Common myeloid progenitor, CD34-positive (primary cell): ENCODE measurements around the gene CCDC183.
"Not testable (repeated sequence)": the region's sequence is repeated elsewhere in the genome, so short reads cannot be mapped to it uniquely, and the experiment has no call there.

Source experiments
- CTCF ChIA-PET: fragments of 350-600 bp; sonication (Branson Sonifier 250); formaldehyde crosslinking; loops from one replicate; lab custom pipeline; 2021; ENCODE audit warnings: antibody characterized with exemption; lab: Charles Lee
- POLR2A ChIA-PET: fragments of 350-600 bp; sonication (Branson Sonifier 250); formaldehyde crosslinking; loops from one replicate; lab custom pipeline; 2021; ENCODE audit warnings: antibody characterized with exemption; lab: Charles Lee
- DNase-seq, 3 donors: peaks; one replicate each; pipeline versions ENCODE4 v3.0.0 to v3.0.0-alpha.2; 2013
- H3K27ac ChIP-seq, 2 experiments: 1 replicate in 1 of 2; 2 replicates in 1 of 2; pipeline ENCODE4 v1.7.0; 2013; ENCODE audit warnings: inconsistent platforms in 2 of 2, low read length in 2 of 2, mild to moderate bottlenecking in 2 of 2, low read depth in 1 of 2, moderate library complexity in 1 of 2; ENCODE audit not compliant: severe bottlenecking in 2 of 2, insufficient read depth in 1 of 2, poor library complexity in 1 of 2
- H3K27me3 ChIP-seq, 5 experiments: replicated peaks in 2 of 5; 1 replicate in 3 of 5; 2 replicates in 2 of 5; pipeline versions ENCODE4 v1.6.1 to v1.7.0; 2013; ENCODE audit warnings: low read length in 4 of 5, mild to moderate bottlenecking in 2 of 5, moderate library complexity in 2 of 5, inconsistent platforms in 1 of 5; ENCODE audit not compliant: insufficient read depth in 5 of 5, control insufficient read depth in 4 of 5
- H3K36me3 ChIP-seq, 4 experiments: 1 replicate in 2 of 4; 2 replicates in 2 of 4; pipeline versions ENCODE4 v1.6.1 to v1.7.0; 2013; ENCODE audit warnings: low read length in 3 of 4, control low read depth in 1 of 4, mild to moderate bottlenecking in 1 of 4; ENCODE audit not compliant: control insufficient read depth in 4 of 4, insufficient read depth in 4 of 4
- H3K4me1 ChIP-seq, 4 experiments: 1 replicate in 3 of 4; 2 replicates in 1 of 4; pipeline versions ENCODE4 v1.6.1 to v1.7.1; 2013; ENCODE audit warnings: low read length in 3 of 4, mild to moderate bottlenecking in 3 of 4, control low read depth in 1 of 4, inconsistent platforms in 1 of 4, moderate library complexity in 1 of 4; ENCODE audit not compliant: control insufficient read depth in 4 of 4, insufficient read depth in 4 of 4; ENCODE audit errors: control extremely low read depth in 1 of 4
- H3K4me3 ChIP-seq, 7 experiments: 1 replicate in 4 of 7; 2 replicates in 3 of 7; pipeline versions ENCODE4 v1.5.1 to v1.7.0; 2013; ENCODE audit warnings: mild to moderate bottlenecking in 7 of 7, low read length in 6 of 7, moderate library complexity in 6 of 7, inconsistent platforms in 2 of 7, low read depth in 2 of 7, control low read depth in 1 of 7; ENCODE audit not compliant: insufficient read depth in 4 of 7, control insufficient read depth in 1 of 7; ENCODE audit errors: extremely low read depth in 1 of 7
- H3K9me3 ChIP-seq, 5 experiments: 1 replicate in 4 of 5; 2 replicates in 1 of 5; pipeline versions ENCODE4 v1.6.1 to v1.7.1; 2013; ENCODE audit warnings: low read length in 4 of 5, mild to moderate bottlenecking in 2 of 5, inconsistent platforms in 1 of 5, low read depth in 1 of 5, moderate library complexity in 1 of 5; ENCODE audit not compliant: control insufficient read depth in 4 of 5, insufficient read depth in 2 of 5; ENCODE audit errors: control extremely low read depth in 1 of 5
- WGBS: methylation state at CpG from one replicate; pipeline ENCODE4 v1.1.5; 2013; ENCODE audit not compliant: insufficient coverage; 5-methylcytosine and 5-hydroxymethylcytosine counted together

The CCDC183 gene

DNA sequence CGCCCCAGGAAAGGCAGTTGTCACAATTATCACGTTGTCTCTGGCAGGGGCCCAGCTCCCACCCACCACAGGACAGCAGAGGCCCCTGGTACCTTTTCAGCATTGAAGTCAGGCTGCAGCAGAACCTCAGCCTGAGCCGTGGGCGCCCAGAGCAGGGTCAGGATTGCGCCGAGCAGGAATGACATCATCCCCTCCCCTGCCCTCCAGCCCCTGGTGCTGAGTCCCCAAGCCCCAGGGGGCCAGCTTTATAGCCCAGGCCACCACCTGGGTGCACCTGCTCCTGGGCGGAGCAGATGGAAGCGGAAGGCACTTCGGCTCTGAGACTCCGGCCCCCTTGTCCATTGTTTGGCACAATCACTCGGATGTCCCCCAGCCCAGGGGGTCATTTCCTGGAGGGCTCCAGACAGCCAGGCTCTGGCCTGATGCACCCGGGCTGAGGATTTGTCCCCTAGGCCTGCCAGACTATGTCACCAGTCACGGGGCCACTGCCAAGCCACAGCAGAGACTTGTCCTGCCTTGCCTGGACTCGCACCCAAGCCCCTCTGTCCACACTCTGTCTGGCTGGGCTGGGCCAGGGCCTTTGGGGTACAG is 31.7 kb upstream of the CCDC183 start, which contains the start of gene LCN15:
Gene LCN15, minus strand, starts transcription at position 218 of the 591 bp plus-strand sequence. Its CDS starts 30 bp downstream, at position 188.
- Histone ChIP-seq H3K36me3 (no peaks in the 10 kb centered on the region), H3K27me3 (no peaks in the 10 kb centered on the region), H3K4me1 (peaks cover 0 to 8% (median 5%) of the 10 kb centered on the region in 4 experiments), H3K4me3 (peak within 1 kb of the TSS in 2 of 7 experiments; percentile 19 to 28), H3K9me3 (no peaks in the 10 kb centered on the region), H3K27ac (no peak within 1 kb of the TSS)
- 91% methylated on average over 13 of the region's 14 CpGs for WGBS
- ChIA-PET CTCF (interaction anchor here (0.9 to 1.6 kb wide), 7 partner anchors 8 to 37 kb away, joined by 3 to 6 read pairs (median 3); no protein-coding TSS in a partner anchor), POLR2A (no interaction called here)
- no peak for DNase-seq

DNA sequence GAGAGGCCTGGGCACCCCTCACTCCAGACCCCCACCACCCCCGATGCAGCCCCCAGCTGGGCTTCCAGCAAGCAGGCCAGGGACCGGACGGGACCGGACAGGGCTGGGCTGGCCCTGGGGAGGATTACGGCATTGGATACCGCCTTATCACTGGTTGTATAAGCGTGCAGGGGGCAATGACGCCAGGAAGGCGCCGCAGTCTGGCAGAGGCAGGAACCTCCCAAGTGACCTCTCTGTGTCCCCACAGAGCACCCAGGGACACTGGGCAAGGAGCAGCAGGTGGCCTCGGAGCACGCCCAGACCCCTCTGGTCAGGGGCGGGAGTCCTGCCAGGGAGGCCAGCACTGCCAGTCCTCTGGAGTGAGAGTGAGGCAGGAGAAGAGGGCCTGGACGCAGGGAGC is 31.1 kb upstream of the CCDC183 start:
- no peak for DNase-seq
- Histone ChIP-seq H3K27ac (no peak overlapping the region), H3K36me3 (no peaks in the 10 kb centered on the region), H3K9me3 (no peaks in the 10 kb centered on the region), H3K4me3 (no peak overlapping the region), H3K27me3 (no peaks in the 10 kb centered on the region), H3K4me1 (peaks cover 0 to 12% (median 7%) of the 10 kb centered on the region in 4 experiments)
- CTCF ChIA-PET = interaction anchor here (0.9 to 10.8 kb wide), 5 partner anchors 13 to 38 kb away, joined by 3 to 75 read pairs (median 3); no protein-coding TSS in a partner anchor
- POLR2A ChIA-PET = no interaction called here
- WGBS = 96% methylated on average over 13 of the region's 14 CpGs

DNA sequence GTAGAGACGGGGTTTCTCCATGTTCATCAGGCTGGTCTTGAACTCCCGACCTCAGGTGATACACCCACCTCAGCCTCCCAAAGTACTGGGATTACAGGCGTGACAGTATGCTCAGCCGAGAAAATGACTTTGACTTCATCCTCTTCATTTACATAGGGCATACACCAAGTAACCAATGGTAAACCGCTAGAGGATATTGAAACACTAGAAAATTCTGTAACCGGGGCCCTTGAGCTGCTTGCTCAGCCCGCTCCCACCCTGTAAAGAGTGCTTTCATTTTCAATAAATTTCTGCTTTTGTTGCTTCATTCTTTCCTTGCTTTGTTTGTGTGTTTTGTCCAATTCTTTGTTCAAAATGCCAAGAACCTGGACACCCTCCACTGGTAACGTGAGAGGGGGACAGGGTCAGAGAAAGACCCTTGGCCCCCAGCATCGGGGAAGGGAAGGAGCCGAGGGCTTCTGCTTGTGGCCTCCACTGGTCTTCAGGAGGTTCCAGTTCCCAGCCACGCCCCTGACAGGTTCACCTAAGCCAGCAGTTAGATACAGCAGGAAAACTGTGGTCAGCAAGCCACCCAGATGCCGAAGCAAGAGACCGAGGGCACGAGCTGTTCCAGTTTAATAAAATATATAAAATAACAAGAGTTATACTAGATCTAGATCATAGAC is 30.3 kb upstream of the CCDC183 start:
- POLR2A ChIA-PET, H3K4me3 ChIP-seq, H3K27me3 ChIP-seq, H3K27ac ChIP-seq, H3K36me3 ChIP-seq, DNase-seq, H3K9me3 ChIP-seq: not testable (repeated sequence)
- H3K4me1 ChIP-seq = peaks cover 0 to 12% (median 7%) of the 10 kb centered on the region in 4 experiments
- CTCF ChIA-PET = interaction anchor here (1.4 to 10.8 kb wide), 6 partner anchors 8 to 35 kb away, joined by 3 to 75 read pairs (median 9); partner anchors contain the start of gene LCN8
- WGBS = 85% methylated on average over 11 of the region's 14 CpGs

DNA sequence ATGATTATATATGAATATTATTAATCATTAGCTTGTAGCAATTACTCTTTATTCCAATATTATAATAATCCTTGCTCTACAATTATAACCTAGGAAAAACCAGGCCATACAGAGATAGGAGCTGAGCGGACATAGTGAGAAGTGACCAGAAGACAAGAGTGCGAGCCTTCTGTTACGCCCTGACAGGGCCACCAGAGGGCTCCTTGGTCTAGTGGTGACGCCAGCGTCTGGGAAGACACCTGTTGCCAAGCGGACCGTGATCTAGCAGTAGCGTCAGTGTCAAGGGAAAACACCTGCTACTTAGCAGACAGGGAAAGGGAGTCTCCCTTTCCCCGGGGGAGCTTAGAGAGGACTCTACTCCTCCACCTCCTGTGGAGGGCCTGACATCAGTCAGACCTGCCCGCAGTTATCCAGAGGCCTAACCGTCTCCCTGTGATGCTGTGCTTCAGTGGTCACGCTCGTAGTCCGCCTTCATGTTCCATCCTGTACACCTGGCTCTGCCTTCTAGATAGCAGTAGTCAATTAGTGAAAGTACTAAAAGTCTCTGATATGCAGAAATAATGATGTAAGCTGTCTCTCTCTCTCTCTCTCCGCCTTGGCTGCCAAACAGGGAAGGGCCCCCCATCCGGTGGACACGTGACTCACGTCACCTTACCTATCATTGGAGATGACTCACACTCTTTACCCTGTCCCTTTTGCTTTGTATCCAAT is 29.6 kb upstream of the CCDC183 start:
- peak; percentile 37 to 69 (median 65) for DNase-seq
- H3K4me3 ChIP-seq, POLR2A ChIA-PET, H3K36me3 ChIP-seq, H3K9me3 ChIP-seq, H3K27ac ChIP-seq, H3K27me3 ChIP-seq: not testable (repeated sequence)
- 49% methylated on average over 10 of the region's 18 CpGs for WGBS
- peaks cover 0 to 12% (median 6%) of the 10 kb centered on the region in 4 experiments for H3K4me1 ChIP-seq
- CTCF ChIA-PET = interaction anchor here (1.4 to 10.8 kb wide), 6 partner anchors 8 to 36 kb away, joined by 3 to 75 read pairs (median 9); partner anchors contain the start of gene LCN8

DNA sequence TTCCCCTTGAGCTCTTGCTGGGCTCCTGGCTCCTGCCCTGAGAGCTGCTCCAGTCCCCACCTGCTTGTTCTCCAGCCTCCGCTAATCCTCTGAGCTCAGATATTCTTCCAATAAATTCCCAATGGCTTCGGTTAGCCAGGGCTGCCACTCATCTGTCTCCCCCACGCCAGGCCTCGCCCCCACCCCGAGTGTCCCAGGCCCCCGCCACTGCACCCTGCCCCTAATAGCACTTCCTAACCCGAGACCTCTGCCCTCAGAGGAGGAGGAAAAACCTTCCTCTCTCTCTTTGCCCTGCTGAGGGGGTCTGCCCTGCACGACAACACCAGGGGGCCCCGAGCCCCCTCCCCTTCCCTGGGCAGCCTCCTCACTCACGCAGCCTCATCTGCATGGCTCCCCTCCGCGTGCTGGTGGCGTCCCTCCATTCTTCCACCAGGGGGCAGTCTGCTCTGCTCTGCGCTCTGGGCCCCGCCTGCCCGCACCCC is 26.4 kb upstream of the CCDC183 start:
- CTCF ChIA-PET = interaction anchor here (0.6 to 10.8 kb wide), 5 partner anchors 9 to 24 kb away, joined by 3 to 75 read pairs (median 6); no protein-coding TSS in a partner anchor
- peaks cover 0 to 4% (median 0%) of the 10 kb centered on the region in 5 experiments for H3K9me3 ChIP-seq
- WGBS = 34% methylated on average over 4 of the region's 16 CpGs
- DNase-seq = peak; percentile 51 to 66 (median 64)
- no peak overlapping the region for H3K4me3 ChIP-seq
- POLR2A ChIA-PET = no interaction called here
- H3K36me3 ChIP-seq = no peaks in the 10 kb centered on the region
- H3K27me3 ChIP-seq = no peaks in the 10 kb centered on the region
- H3K27ac ChIP-seq = no peak overlapping the region
- H3K4me1 ChIP-seq = peaks cover 0 to 8% (median 5%) of the 10 kb centered on the region in 4 experiments

DNA sequence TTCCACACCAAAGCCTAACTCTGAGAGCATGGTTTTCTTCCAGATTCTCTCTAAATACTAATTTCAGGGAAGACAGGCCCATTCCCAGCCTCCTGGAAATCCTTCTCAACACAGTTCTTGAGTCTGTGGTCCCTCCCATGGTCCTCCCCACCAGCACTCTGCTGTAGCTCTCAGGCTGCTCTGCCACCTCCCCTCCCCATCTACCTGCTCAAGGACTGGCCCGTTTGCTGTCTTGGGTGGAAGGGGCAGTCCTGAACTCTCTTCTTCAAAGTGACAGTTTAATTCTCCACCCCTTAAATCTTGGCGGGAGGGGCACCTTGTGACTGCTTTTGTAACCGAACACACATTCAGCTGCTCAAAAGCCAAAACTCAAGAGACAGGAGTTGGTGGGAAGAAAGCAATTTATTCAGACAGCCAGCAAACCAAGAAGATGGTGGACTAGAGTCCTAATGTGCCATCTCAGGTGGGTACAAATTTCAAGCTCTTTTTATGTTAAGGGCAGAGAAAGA is 24.2 kb upstream of the CCDC183 start:
- ChIA-PET CTCF (interaction anchor here (0.6 to 10.8 kb wide), 7 partner anchors 9 to 348 kb away, joined by 3 to 75 read pairs (median 3); partner anchors contain the start of genes AJM1 and LCN10), POLR2A (interaction anchor here (0.7 kb wide), 1 partner anchor 306 kb away, joined by 6 read pairs; no protein-coding TSS in a partner anchor)
- Histone ChIP-seq H3K27me3 (no peaks in the 10 kb centered on the region), H3K9me3 (peaks cover 0 to 4% (median 0%) of the 10 kb centered on the region in 5 experiments), H3K4me1 (peaks cover 0 to 8% (median 5%) of the 10 kb centered on the region in 4 experiments), H3K27ac (no peak overlapping the region), H3K36me3 (no peaks in the 10 kb centered on the region), H3K4me3 (no peak overlapping the region)
- DNase-seq = no peak
- WGBS = 88% methylated on average over 1 of the region's 3 CpGs
